ENCODE measurements around the gene OPA3.

- TF ChIP-seq CTCF (IDR thresholded peaks at IDR 0.05) (no peak), POLR2A (IDR thresholded peaks at IDR 0.05) (no peak)
Observed at GRCh38 chr19:45503909-45504308, 80.7 kb downstream of the OPA3 start.
